Stomach (tissue), 9 donors: ENCODE measurements around the gene MOB2. TPM values are rescaled to one million over a fixed set of nuclear protein-coding genes. Genes with fewer than 3 reads are reported as not detected.

Experiments used
- DNase-seq, 2 donors: peaks; one replicate each; pipeline versions ENCODE4 v3.0.0 to v3.0.0-alpha.2; 2013 to 2019
- H3K27ac ChIP-seq, 5 donors: fragments of 200-600 bp in 4 of 5; sonication (generic) in 4 of 5; one replicate each; pipeline ENCODE4 v1.5.1; 2013 to 2019; ENCODE audit warnings: mild to moderate bottlenecking in 1 of 5, moderate library complexity in 1 of 5
- H3K27me3 ChIP-seq, 3 donors: fragments of 200-600 bp; sonication (generic); one replicate each; pipeline ENCODE4 v1.5.1; 2017 to 2019; ENCODE audit warnings: mixed run types in 1 of 3
- H3K36me3 ChIP-seq, 4 donors: fragments of 200-600 bp; sonication (generic); 1 replicate in 3 of 4; 2 replicates in 1 of 4; pipeline ENCODE4 v1.5.1; 2016 to 2019
- H3K4me1 ChIP-seq, 4 donors: fragments of 200-600 bp; sonication (generic); one replicate each; pipeline ENCODE4 v1.5.1; 2016 to 2019
- H3K4me3 ChIP-seq, 4 donors: fragments of 200-600 bp; sonication (generic) in 3 of 4; one replicate each; pipeline ENCODE4 v1.5.1; 2016 to 2019; ENCODE audit warnings: mild to moderate bottlenecking in 1 of 4
- H3K9me3 ChIP-seq, 4 donors: fragments of 200-600 bp; sonication (generic); one replicate each; pipeline ENCODE4 v1.5.1; 2016 to 2019
- CTCF ChIP-seq, 7 experiments: fragments of 450-650 bp in 4 of 7; fragments of 200-600 bp in 3 of 7; sonication (generic) in 3 of 7; IDR thresholded peaks; one replicate each; pipeline ENCODE4 v1.5.1; 2016 to 2019; ENCODE audit warnings: antibody characterized with exemption in 7 of 7, control low read depth in 2 of 7, mild to moderate bottlenecking in 1 of 7
- EP300 ChIP-seq: sonication (generic); formaldehyde crosslinking; IDR thresholded peaks from one replicate; pipeline ENCODE4 v1.6.1; 2017; ENCODE audit warnings: antibody characterized with exemption
- POLR2A ChIP-seq, 4 donors: fragments of 450-650 bp; IDR thresholded peaks; one replicate each; pipeline ENCODE4 v1.6.1; 2016; ENCODE audit warnings: antibody characterized with exemption in 4 of 4, control low read depth in 2 of 4, mild to moderate bottlenecking in 1 of 4, moderate library complexity in 1 of 4
- POLR2AphosphoS5 ChIP-seq, 3 donors: sonication (generic); formaldehyde crosslinking; IDR thresholded peaks; one replicate each; pipeline ENCODE4 v1.6.1; 2016; ENCODE audit warnings: antibody characterized with exemption in 3 of 3
- WGBS, 5 donors: extraction: QIAGEN DNeasy Blood & Tissue Kit in 3 of 5; methylation state at CpG; one replicate each; pipeline versions ENCODE4 v1.1.5 to v1.1.7; 2013 to 2018; 5-methylcytosine and 5-hydroxymethylcytosine counted together
- intact Hi-C: fragments of 100-400 bp; cut with DNase I; formaldehyde crosslinking; loops from one replicate; pipeline ENCODE4 v1.15.1; 2023; ENCODE audit warnings: low total_unique reads
- polyA plus RNA-seq, 3 donors: library from polyadenylated mRNA; stranded (reverse); fragments of 200-250 nt; gene quantifications; one replicate each; pipeline ENCODE4 v1.2.3, GENCODE V29; 2013
- total RNA-seq, 5 donors: library from RNA; depleted of rRNA; stranded (reverse); fragments of >200 nt; gene quantifications; one replicate each; pipeline versions ENCODE4 v1.1.0 to v1.2.3, GENCODE V29; 2014 to 2016
- donor health status: healthy with polysubstance abuse.
- donor health status: Bipolar disorder and iron deficiency.
- donor health status: healthy.

MOB2 gene
- total and polyA plus RNA-seq, 8 donors: 11.3 to 46.3 (median 27.3) TPM

GRCh38 chr11:1478011-1478410 lies 8.6 kb downstream of the MOB2 start:
- no peak overlapping the region for H3K4me3 ChIP-seq
- TF ChIP-seq POLR2A (IDR thresholded peaks at IDR 0.05) (no peak), CTCF (IDR thresholded peaks at IDR 0.05) (no peak), POLR2AphosphoS5 (IDR thresholded peaks at IDR 0.05) (no peak), EP300 (no peak)
- H3K4me1 ChIP-seq: peaks cover 20 to 47% (median 31%) of the 10 kb centered on the region in 4 donors
- no peak for DNase-seq
- 90 to 97% (median 95%) methylated on average over 7 to 13 of the region's 13 CpGs for WGBS, 5 donors
- peaks cover 40 to 90% (median 82%) of the 10 kb centered on the region in 4 donors for H3K36me3 ChIP-seq
- H3K27ac ChIP-seq: no peak overlapping the region
- intact Hi-C loops: no loop called here
- H3K27me3 ChIP-seq: no peaks in the 10 kb centered on the region
- H3K9me3 ChIP-seq: no peaks in the 10 kb centered on the region

DNA sequence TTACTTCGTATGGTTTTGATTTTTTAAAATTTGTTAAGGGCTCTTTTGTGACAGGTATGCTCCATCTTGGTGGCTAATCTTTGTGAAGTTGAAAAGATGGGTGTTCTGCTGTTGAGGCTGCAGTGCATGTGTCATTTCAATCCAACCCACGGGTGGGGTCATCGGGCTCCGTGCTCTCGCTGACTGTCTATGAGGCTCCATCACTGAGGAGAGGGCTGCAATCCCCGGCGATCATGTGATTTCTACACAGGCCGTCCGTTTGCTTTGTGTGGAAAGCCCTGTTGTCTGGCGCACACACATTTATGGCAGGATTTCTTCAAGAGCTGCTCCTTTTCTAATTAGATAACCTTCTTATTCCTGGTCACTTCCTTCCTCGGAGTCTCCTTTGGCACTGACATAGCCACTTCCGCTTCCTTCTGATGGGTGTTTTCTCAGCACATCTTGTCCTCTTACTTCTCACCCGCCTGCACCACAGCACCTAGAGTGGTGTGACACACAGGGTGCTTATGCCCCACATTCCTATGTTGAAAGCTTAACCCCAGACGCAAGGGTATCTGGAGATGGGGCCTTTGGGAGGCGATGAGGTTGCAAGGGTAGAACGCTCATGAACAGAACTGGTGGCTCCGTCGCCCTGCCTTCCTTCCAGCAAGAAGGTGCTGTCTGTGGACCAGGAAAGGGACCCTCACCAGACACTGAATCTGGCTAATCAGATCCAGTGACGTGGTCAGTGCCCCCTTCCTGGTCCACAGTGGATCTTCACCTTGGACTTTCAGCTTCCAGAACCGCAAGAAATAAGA lies 9.4 kb downstream of the MOB2 start:
- H3K4me1 ChIP-seq: peaks cover 12 to 39% (median 23%) of the 10 kb centered on the region in 4 donors
- no peak for TF ChIP-seq POLR2AphosphoS5 (IDR thresholded peaks at IDR 0.05)
- TF ChIP-seq EP300: no peak
- TF ChIP-seq CTCF (IDR thresholded peaks at IDR 0.05): no peak
- TF ChIP-seq POLR2A (IDR thresholded peaks at IDR 0.05): no peak
- intact Hi-C loops: no loop called here
- no peak for DNase-seq
- no peaks in the 10 kb centered on the region for H3K27me3 ChIP-seq
- H3K9me3 ChIP-seq: no peaks in the 10 kb centered on the region
- peaks cover 40 to 95% (median 89%) of the 10 kb centered on the region in 4 donors for H3K36me3 ChIP-seq
- no peak overlapping the region for H3K27ac ChIP-seq
- no peak overlapping the region for H3K4me3 ChIP-seq
- WGBS, 5 donors: 86 to 89% (median 88%) methylated on average over 20 of the region's 20 CpGs

DNA sequence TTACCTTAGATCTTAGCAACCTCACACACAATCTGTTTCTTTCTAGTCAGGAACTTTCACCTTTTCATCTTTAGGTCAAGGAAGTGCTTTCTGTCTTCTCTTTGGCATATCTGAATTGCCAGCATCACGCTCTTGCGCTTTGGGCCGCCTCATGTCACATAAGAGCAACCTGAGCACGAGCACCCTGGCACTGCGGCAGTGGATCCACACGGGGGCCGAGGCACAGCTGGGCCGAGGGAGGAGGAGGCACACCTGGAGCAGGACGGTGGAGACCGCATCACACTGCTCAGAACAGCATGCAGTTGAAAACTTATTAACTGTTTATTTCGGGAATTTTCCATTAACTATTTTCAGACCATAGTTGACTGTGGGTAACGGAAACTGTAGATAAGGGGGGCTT lies 10.7 kb downstream of the MOB2 start:
- no peak for TF ChIP-seq POLR2A (IDR thresholded peaks at IDR 0.05)
- no peak for TF ChIP-seq POLR2AphosphoS5 (IDR thresholded peaks at IDR 0.05)
- no peak for TF ChIP-seq CTCF (IDR thresholded peaks at IDR 0.05)
- TF ChIP-seq EP300: no peak
- DNase-seq: no peak

DNA sequence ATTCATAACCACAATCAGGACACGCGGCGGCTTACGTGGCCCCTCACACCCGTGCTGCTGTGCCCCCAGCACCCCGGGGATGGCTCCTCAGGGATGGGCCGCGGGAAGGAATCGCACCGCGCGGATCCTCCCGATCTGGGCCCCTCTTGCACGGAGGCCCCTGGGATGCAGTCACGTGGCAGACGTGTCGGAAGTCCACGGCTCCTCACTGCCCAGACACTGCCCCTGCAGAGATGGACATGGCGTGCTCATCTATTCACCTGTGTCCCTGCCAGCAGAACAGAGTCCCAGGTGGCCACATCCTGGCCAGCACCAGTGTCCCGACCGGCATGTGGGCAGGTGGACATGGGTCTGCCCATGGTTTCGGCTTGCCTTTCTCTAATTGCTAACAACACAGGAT lies 12.8 kb downstream of the MOB2 start:
- WGBS, 5 donors: 94 to 97% (median 96%) methylated on average over 16 to 22 of the region's 22 CpGs
- no peak overlapping the region for H3K27ac ChIP-seq
- H3K4me1 ChIP-seq: peaks cover 0 to 7% (median 0%) of the 10 kb centered on the region in 4 donors
- intact Hi-C loops: no loop called here
- H3K4me3 ChIP-seq: no peak overlapping the region
- H3K36me3 ChIP-seq: peaks cover 44 to 100% (median 100%) of the 10 kb centered on the region in 4 donors
- no peaks in the 10 kb centered on the region for H3K27me3 ChIP-seq
- TF ChIP-seq CTCF (IDR thresholded peaks at IDR 0.05) (no peak), POLR2A (IDR thresholded peaks at IDR 0.05) (no peak), POLR2AphosphoS5 (IDR thresholded peaks at IDR 0.05) (no peak), EP300 (no peak)
- no peak for DNase-seq
- H3K9me3 ChIP-seq: no peaks in the 10 kb centered on the region

More for the DNA sequence above, 10.7 kb downstream of the MOB2 start:
- intact Hi-C loops: no loop called here
- peaks cover 0 to 26% (median 14%) of the 10 kb centered on the region in 4 donors for H3K4me1 ChIP-seq
- no peak overlapping the region for H3K4me3 ChIP-seq
- peaks cover 44 to 100% (median 100%) of the 10 kb centered on the region in 4 donors for H3K36me3 ChIP-seq
- 88 to 95% (median 92%) methylated on average over 12 of the region's 12 CpGs for WGBS, 5 donors
- H3K9me3 ChIP-seq: no peaks in the 10 kb centered on the region
- H3K27ac ChIP-seq: no peak overlapping the region
- H3K27me3 ChIP-seq: no peaks in the 10 kb centered on the region
